Stomach (tissue), 4 donors: ENCODE data around the gene NOP56.

Experiments
- CTCF ChIP-seq, 7 experiments: fragments of 450-650 bp in 4 of 7; fragments of 200-600 bp in 3 of 7; sonication (generic) in 3 of 7; IDR thresholded peaks; one replicate each; pipeline ENCODE4 v1.5.1; 2016 to 2019; ENCODE audit warnings: antibody characterized with exemption in 7 of 7, control low read depth in 2 of 7, mild to moderate bottlenecking in 1 of 7
- POLR2AphosphoS5 ChIP-seq, 3 donors: sonication (generic); formaldehyde crosslinking; IDR thresholded peaks; one replicate each; pipeline ENCODE4 v1.6.1; 2016; ENCODE audit warnings: antibody characterized with exemption in 3 of 3

GRCh38 chr20:2616634-2617033 is 35.8 kb upstream of the NOP56 start:
- TF ChIP-seq POLR2AphosphoS5 (IDR thresholded peaks at IDR 0.05) = no peak
- no peak for TF ChIP-seq CTCF (IDR thresholded peaks at IDR 0.05)
